GM23338 (cell line): ENCODE data around the gene EHD1. TPM values are rescaled to one million over a fixed set of nuclear protein-coding genes. Genes with fewer than 3 reads are reported as not detected.

Experiments
- ATAC-seq: fragments of 200-7000 bp; cut with Tn5 transposase; 3 replicates; pipeline ENCODE4 v1.9.1; 2020
- DNase-seq: peaks from one replicate; pipeline ENCODE4 v3.0.0-alpha.2; 2015; ENCODE audit warnings: low spot score
- H2AFZ ChIP-seq: fragments of 200-600 bp; sonication (generic); 2 replicates; pipeline ENCODE4 v1.8.0; 2016; ENCODE audit warnings: antibody characterized with exemption, mild to moderate bottlenecking, moderate library complexity
- H3F3A ChIP-seq: fragments of 200-600 bp; sonication (generic); replicated peaks from 2 replicates; pipeline ENCODE4 v1.8.0; 2017; ENCODE audit warnings: antibody characterized with exemption, mixed run types, low read depth
- H3K27ac ChIP-seq: fragments of 200-600 bp; sonication (generic); 2 replicates; pipeline ENCODE4 v1.6.1; 2016; ENCODE audit warnings: low read depth
- H3K27me3 ChIP-seq: fragments of 200-600 bp; sonication (generic); 2 replicates; pipeline ENCODE4 v1.8.0; 2016; ENCODE audit warnings: mild to moderate bottlenecking, mixed run types, moderate library complexity; ENCODE audit not compliant: insufficient read depth
- H3K36me3 ChIP-seq: fragments of 200-600 bp; sonication (generic); 2 replicates; pipeline ENCODE4 v1.8.0; 2016; ENCODE audit warnings: mild to moderate bottlenecking; ENCODE audit not compliant: insufficient read depth
- H3K4me1 ChIP-seq: fragments of 200-600 bp; sonication (generic); 2 replicates; pipeline ENCODE4 v1.8.0; 2016; ENCODE audit warnings: mild to moderate bottlenecking, moderate library complexity; ENCODE audit not compliant: insufficient read depth
- H3K4me2 ChIP-seq: fragments of 200-600 bp; sonication (generic); 2 replicates; pipeline ENCODE4 v1.7.1; 2017; ENCODE audit warnings: mixed run types
- H3K4me3 ChIP-seq: fragments of 200-600 bp; sonication (generic); 2 replicates; pipeline ENCODE4 v1.6.1; 2016; ENCODE audit warnings: mixed run types
- H3K79me2 ChIP-seq: fragments of 200-600 bp; sonication (generic); replicated peaks from 2 replicates; pipeline ENCODE4 v1.8.0; 2017; ENCODE audit warnings: mild to moderate bottlenecking; ENCODE audit not compliant: insufficient read depth
- H3K9me2 ChIP-seq: fragments of 200-600 bp; sonication (generic); 2 replicates; pipeline ENCODE4 v1.8.0; 2017; ENCODE audit not compliant: insufficient read depth
- H4K20me1 ChIP-seq: fragments of 200-600 bp; sonication (generic); replicated peaks from 2 replicates; pipeline ENCODE4 v1.8.0; 2017; ENCODE audit warnings: mild to moderate bottlenecking; ENCODE audit not compliant: insufficient read depth
- H3K27ac Mint-ChIP-seq: 2 replicates; pipeline ENCODE4 v1.8.0; 2020; ENCODE audit warnings: inconsistent platforms, mild to moderate bottlenecking, moderate library complexity, mixed read lengths
- H3K27me3 Mint-ChIP-seq: 3 replicates; pipeline ENCODE4 v1.8.0; 2022; ENCODE audit warnings: low read depth, mild to moderate bottlenecking, moderate library complexity, mixed read lengths, inconsistent platforms; ENCODE audit not compliant: insufficient read depth, poor library complexity
- H3K36me3 Mint-ChIP-seq: 3 replicates; pipeline ENCODE4 v1.8.0; 2021; ENCODE audit warnings: low read depth, mild to moderate bottlenecking, inconsistent platforms, moderate library complexity, mixed read lengths
- H3K4me1 Mint-ChIP-seq: 3 replicates; pipeline ENCODE4 v1.8.0; 2020; ENCODE audit warnings: mild to moderate bottlenecking, inconsistent platforms, mixed read lengths
- H3K4me3 Mint-ChIP-seq: 3 replicates; pipeline ENCODE4 v1.8.0; 2021; ENCODE audit warnings: moderate library complexity, mild to moderate bottlenecking, inconsistent platforms, mixed read lengths
- H3K9me3 Mint-ChIP-seq: 3 replicates; pipeline ENCODE4 v1.8.0; 2020; ENCODE audit warnings: moderate library complexity, mild to moderate bottlenecking, inconsistent platforms, mixed read lengths
- CREB1 ChIP-seq: fragments of 250-450 bp; sonication (Bioruptor Pico); IDR thresholded peaks from 2 replicates; pipeline ENCODE4 v1.5.0; 2020; ENCODE audit warnings: low read depth, mild to moderate bottlenecking, moderate library complexity
- ETS1 ChIP-seq: IDR thresholded peaks from 2 replicates; pipeline ENCODE4 v1.6.1; 2016; ENCODE audit warnings: antibody characterized with exemption
- EZH2 ChIP-seq: fragments of 200-600 bp; sonication (generic); IDR thresholded peaks from one replicate; pipeline ENCODE4 v1.8.0; 2017; ENCODE audit warnings: antibody characterized with exemption, mild to moderate bottlenecking, low read depth; ENCODE audit not compliant: unreplicated experiment
- STAT1 ChIP-seq: IDR thresholded peaks from one replicate; pipeline ENCODE4 v1.6.1; 2016; ENCODE audit warnings: antibody characterized with exemption; ENCODE audit not compliant: unreplicated experiment
- polyA plus RNA-seq: library from polyadenylated mRNA; unstranded; fragments of >200 nt; fragmentation: Nextera tagmentation; extraction: Ambion mirVana; gene quantifications from 2 replicates; pipeline ENCODE4 v1.2.1, GENCODE V29; 2016
- total RNA-seq: library from RNA; depleted of rRNA; stranded (reverse); fragments of >200 nt; shearing (Covaris generic); gene quantifications from 2 replicates; pipeline ENCODE4 v1.2.3, GENCODE V29; 2014
- TF ChIP-seq, protein P1 (sequence below): fragments of 250-450 bp; sonication (Bioruptor Pico); IDR thresholded peaks from 2 replicates; pipeline ENCODE4 v1.5.0; 2020; ENCODE audit warnings: mild to moderate bottlenecking, moderate library complexity

EHD1 gene
- total and polyA plus RNA-seq, 2 experiments from 2014 or later = 16.7 to 69.7 TPM

GRCh38 chr11:64863391-64864060 is 14.9 kb downstream of the EHD1 start:
- Histone ChIP-seq H2AFZ (no peak overlapping the region), H3K79me2 (peaks cover 20% of the 10 kb centered on the region)
- peak; percentile 65 for ATAC-seq

More at GRCh38 chr11:64863391-64864060, 14.9 kb downstream of the EHD1 start:
- no peak for DNase-seq
- H3K36me3 Mint-ChIP-seq = no peaks in the 10 kb centered on the region; the same call in 1 of the 3 replicates
- TF ChIP-seq ETS1 (no peak), EZH2 (no peak), CREB1 (no peak), STAT1 (no peak)
- TF ChIP-seq, protein P1, sequence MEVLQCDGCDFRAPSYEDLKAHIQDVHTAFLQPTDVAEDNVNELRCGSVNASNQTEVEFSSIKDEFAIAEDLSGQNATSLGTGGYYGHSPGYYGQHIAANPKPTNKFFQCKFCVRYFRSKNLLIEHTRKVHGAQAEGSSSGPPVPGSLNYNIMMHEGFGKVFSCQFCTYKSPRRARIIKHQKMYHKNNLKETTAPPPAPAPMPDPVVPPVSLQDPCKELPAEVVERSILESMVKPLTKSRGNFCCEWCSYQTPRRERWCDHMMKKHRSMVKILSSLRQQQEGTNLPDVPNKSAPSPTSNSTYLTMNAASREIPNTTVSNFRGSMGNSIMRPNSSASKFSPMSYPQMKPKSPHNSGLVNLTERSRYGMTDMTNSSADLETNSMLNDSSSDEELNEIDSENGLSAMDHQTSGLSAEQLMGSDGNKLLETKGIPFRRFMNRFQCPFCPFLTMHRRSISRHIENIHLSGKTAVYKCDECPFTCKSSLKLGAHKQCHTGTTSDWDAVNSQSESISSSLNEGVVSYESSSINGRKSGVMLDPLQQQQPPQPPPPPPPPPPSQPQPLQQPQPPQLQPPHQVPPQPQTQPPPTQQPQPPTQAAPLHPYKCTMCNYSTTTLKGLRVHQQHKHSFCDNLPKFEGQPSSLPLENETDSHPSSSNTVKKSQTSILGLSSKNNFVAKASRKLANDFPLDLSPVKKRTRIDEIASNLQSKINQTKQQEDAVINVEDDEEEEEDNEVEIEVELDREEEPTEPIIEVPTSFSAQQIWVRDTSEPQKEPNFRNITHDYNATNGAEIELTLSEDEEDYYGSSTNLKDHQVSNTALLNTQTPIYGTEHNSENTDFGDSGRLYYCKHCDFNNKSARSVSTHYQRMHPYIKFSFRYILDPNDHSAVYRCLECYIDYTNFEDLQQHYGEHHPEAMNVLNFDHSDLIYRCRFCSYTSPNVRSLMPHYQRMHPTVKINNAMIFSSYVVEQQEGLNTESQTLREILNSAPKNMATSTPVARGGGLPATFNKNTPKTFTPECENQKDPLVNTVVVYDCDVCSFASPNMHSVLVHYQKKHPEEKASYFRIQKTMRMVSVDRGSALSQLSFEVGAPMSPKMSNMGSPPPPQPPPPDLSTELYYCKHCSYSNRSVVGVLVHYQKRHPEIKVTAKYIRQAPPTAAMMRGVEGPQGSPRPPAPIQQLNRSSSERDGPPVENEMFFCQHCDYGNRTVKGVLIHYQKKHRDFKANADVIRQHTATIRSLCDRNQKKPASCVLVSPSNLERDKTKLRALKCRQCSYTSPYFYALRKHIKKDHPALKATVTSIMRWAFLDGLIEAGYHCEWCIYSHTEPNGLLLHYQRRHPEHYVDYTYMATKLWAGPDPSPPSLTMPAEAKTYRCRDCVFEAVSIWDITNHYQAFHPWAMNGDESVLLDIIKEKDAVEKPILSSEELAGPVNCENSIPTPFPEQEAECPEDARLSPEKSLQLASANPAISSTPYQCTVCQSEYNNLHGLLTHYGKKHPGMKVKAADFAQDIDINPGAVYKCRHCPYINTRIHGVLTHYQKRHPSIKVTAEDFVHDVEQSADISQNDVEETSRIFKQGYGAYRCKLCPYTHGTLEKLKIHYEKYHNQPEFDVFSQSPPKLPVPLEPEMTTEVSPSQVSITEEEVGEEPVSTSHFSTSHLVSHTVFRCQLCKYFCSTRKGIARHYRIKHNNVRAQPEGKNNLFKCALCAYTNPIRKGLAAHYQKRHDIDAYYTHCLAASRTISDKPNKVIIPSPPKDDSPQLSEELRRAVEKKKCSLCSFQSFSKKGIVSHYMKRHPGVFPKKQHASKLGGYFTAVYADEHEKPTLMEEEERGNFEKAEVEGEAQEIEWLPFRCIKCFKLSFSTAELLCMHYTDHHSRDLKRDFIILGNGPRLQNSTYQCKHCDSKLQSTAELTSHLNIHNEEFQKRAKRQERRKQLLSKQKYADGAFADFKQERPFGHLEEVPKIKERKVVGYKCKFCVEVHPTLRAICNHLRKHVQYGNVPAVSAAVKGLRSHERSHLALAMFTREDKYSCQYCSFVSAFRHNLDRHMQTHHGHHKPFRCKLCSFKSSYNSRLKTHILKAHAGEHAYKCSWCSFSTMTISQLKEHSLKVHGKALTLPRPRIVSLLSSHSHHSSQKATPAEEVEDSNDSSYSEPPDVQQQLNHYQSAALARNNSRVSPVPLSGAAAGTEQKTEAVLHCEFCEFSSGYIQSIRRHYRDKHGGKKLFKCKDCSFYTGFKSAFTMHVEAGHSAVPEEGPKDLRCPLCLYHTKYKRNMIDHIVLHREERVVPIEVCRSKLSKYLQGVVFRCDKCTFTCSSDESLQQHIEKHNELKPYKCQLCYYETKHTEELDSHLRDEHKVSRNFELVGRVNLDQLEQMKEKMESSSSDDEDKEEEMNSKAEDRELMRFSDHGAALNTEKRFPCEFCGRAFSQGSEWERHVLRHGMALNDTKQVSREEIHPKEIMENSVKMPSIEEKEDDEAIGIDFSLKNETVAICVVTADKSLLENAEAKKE = no peak
- no peaks in the 10 kb centered on the region for H3K36me3 ChIP-seq
- H3K27ac Mint-ChIP-seq = peak overlapping the region; percentile 86
- H3K9me2 ChIP-seq = no peaks in the 10 kb centered on the region
- H3K27me3 Mint-ChIP-seq = peaks cover 6% of the 10 kb centered on the region
- H3K4me3 Mint-ChIP-seq = no peak overlapping the region
- no peaks in the 10 kb centered on the region for H3K9me3 Mint-ChIP-seq
- peak overlapping the region; percentile 69; the same call in 1 of the 2 replicates for H3K27ac ChIP-seq
- H3K4me2 ChIP-seq = peak overlapping the region; percentile 38; the same call in 1 of the 2 replicates
- H3K4me1 Mint-ChIP-seq = peaks cover 20% of the 10 kb centered on the region
- H3K4me1 ChIP-seq = peaks cover 23% of the 10 kb centered on the region
- H4K20me1 ChIP-seq = no peaks in the 10 kb centered on the region
- H3F3A ChIP-seq = 0 out of 2 replicates have a peak, but pooled peaks cover 4% of the 10 kb centered on the region
- H3K27me3 ChIP-seq = no peaks in the 10 kb centered on the region
- no peak overlapping the region for H3K4me3 ChIP-seq
